GM18858 (cell line): ENCODE measurements around the gene TDG.

Experiments
- ATAC-seq: cut with Tn5 transposase; IDR thresholded peaks from one replicate; pipeline ENCODE4 v1.9.1; 2021; ENCODE audit not compliant: unreplicated experiment

The TDG gene

GRCh38 chr12:103965590-103966504 lies at the start of gene TDG:
TDG (plus strand) TSS chr12:103965872; CDS start chr12:103966038, 166 bp downstream.
- peak; percentile 77 for ATAC-seq

- ATAC-seq, result no peak
Measured at GRCh38 chr12:103917873-103918272, 47.8 kb upstream of the TDG start.

- ATAC-seq, result peak; percentile 41
Measured at GRCh38 chr12:103924761-103925641, 40.7 kb upstream of the TDG start.

- ATAC-seq, result no peak
Measured at GRCh38 chr12:103928682-103929045, 37.0 kb upstream of the TDG start.

- no peak for ATAC-seq
Measured at GRCh38 chr12:103929046-103929783, 36.5 kb upstream of the TDG start.

GRCh38 chr12:103929784-103930033 lies 36.0 kb upstream of the TDG start:
- ATAC-seq, result no peak

GRCh38 chr12:103930034-103930786 lies 35.5 kb upstream of the TDG start, which contains the start of gene HSP90B1:
HSP90B1 (plus strand) TSS chr12:103930410; CDS start chr12:103930516, 106 bp downstream.
- peak; percentile 48 for ATAC-seq

GRCh38 chr12:103930787-103931735 lies 34.6 kb upstream of the TDG start:
- no peak for ATAC-seq

- ATAC-seq, result no peak
Measured at GRCh38 chr12:103933237-103933636, 32.4 kb upstream of the TDG start.

GRCh38 chr12:103936679-103937078 lies 29.0 kb upstream of the TDG start:
- ATAC-seq, result no peak

- ATAC-seq, result no peak
Measured at GRCh38 chr12:103944964-103945363, 20.7 kb upstream of the TDG start.

GRCh38 chr12:103947871-103948555 lies 17.7 kb upstream of the TDG start:
- no peak for ATAC-seq

GRCh38 chr12:103948746-103949406 lies 16.8 kb upstream of the TDG start:
- no peak for ATAC-seq

- no peak for ATAC-seq
Measured at GRCh38 chr12:103952497-103952896, 13.2 kb upstream of the TDG start.

- ATAC-seq, result no peak
Measured at GRCh38 chr12:103955811-103956508, 9.7 kb upstream of the TDG start.

- peak; percentile 12 for ATAC-seq
Measured at GRCh38 chr12:103956509-103957027, 9.1 kb upstream of the TDG start.

GRCh38 chr12:103957865-103958388 lies 7.7 kb upstream of the TDG start:
- ATAC-seq, result no peak
